Metanephros (tissue), 1 donor: ENCODE measurements around the gene FADS1. TPM values are rescaled to one million over a fixed set of nuclear protein-coding genes. Genes with fewer than 3 reads are reported as not detected.

Experiments
- total RNA-seq: library from RNA; depleted of rRNA; stranded (reverse); fragments of >200 nt; gene quantifications from one replicate; pipeline ENCODE4 v1.2.3, GENCODE V29; 2014

FADS1 gene
- total RNA-seq: 25.9 TPM

GRCh38 chr11:61816736-61817455 lies at the start of gene FADS1:
FADS1 (minus strand) TSS chr11:61817003; CDS start chr11:61816929, 74 bp downstream.

GRCh38 chr11:61827571-61828378 lies 11.0 kb upstream of the FADS1 start, which contains the start of gene FADS2:
FADS2 (plus strand) TSS chr11:61828300; CDS start chr11:61828391, 91 bp downstream.

GRCh38 chr11:61792310-61793082 lies 24.3 kb downstream of the FADS1 start, which contains the start of the genes FEN1 and TMEM258:
FEN1 (plus strand) TSS chr11:61792911; CDS start chr11:61795362, 2,451 bp downstream.
TMEM258 (minus strand) TSS chr11:61792599; CDS start chr11:61792558, 41 bp downstream.

GRCh38 chr11:61752117-61752924 lies 64.5 kb downstream of the FADS1 start, which contains the start of gene MYRF:
MYRF (plus strand) TSS chr11:61752636; CDS start chr11:61752745, 109 bp downstream.

Other genes with a start within 250 kb of the FADS1 start
- 7.2 TPM for gene SYT7, start 235.9 kb downstream of the FADS1 start, total RNA-seq
- gene DAGLA, start 136.6 kb downstream of the FADS1 start, total RNA-seq: 3.6 TPM
- gene MYRF, start 64.4 kb downstream of the FADS1 start, total RNA-seq: 12.7 TPM
- gene TMEM258, start 24.4 kb downstream of the FADS1 start, total RNA-seq: 117 TPM
- 22.5 TPM for gene FEN1, start 24.1 kb downstream of the FADS1 start, total RNA-seq
- 35.3 TPM for gene FADS2, start 11.3 kb upstream of the FADS1 start, total RNA-seq
- gene FADS3, start 74.5 kb upstream of the FADS1 start, total RNA-seq: 17.5 TPM
- gene RAB3IL1, start 100.6 kb upstream of the FADS1 start, total RNA-seq: 22.1 TPM
- gene BEST1, start 133.3 kb upstream of the FADS1 start, total RNA-seq: 1.9 TPM
- 658 TPM for gene FTH1, start 150.6 kb upstream of the FADS1 start, total RNA-seq